Ishikawa (cell line): Measurements from ENCODE around the gene DMRTA2.

Experiments
- CEBPB ChIP-seq: IDR thresholded peaks from 2 replicates; pipeline ENCODE4 v1.6.1; 2012
- CREB1 ChIP-seq: IDR thresholded peaks from 2 replicates; pipeline ENCODE4 v1.6.1; 2012; ENCODE audit warnings: low read depth
- EP300 ChIP-seq: IDR thresholded peaks from 2 replicates; pipeline ENCODE4 v1.6.1; 2012; ENCODE audit warnings: borderline replicate concordance
- FOXM1 ChIP-seq: IDR thresholded peaks from 2 replicates; pipeline ENCODE4 v1.6.1; 2012; ENCODE audit warnings: low read depth, borderline replicate concordance
- MAX ChIP-seq: IDR thresholded peaks from 2 replicates; pipeline ENCODE4 v1.6.1; 2012
- RAD21 ChIP-seq: IDR thresholded peaks from 2 replicates; pipeline ENCODE4 v1.6.1; 2012; ENCODE audit warnings: low read depth
- TAF1 ChIP-seq: IDR thresholded peaks from 2 replicates; pipeline ENCODE4 v1.6.1; 2012; ENCODE audit warnings: low read depth, mild to moderate bottlenecking
- YY1 ChIP-seq: IDR thresholded peaks from 2 replicates; pipeline ENCODE4 v1.6.1; 2012; ENCODE audit warnings: low read depth

- no peak for TF ChIP-seq MAX
- TF ChIP-seq FOXM1 = no peak
- no peak for TF ChIP-seq CEBPB
- TF ChIP-seq CREB1 = no peak
- TF ChIP-seq RAD21 = no peak
- TF ChIP-seq EP300 = no peak
- no peak for TF ChIP-seq YY1
- no peak for TF ChIP-seq TAF1
Measured at GRCh38 chr1:50414853-50415234, 8.4 kb downstream of the DMRTA2 start.
